GM23248 (cell line): ENCODE data around the gene CSDE1. TPM values are rescaled to one million over a fixed set of nuclear protein-coding genes. Genes with fewer than 3 reads are reported as not detected.

Source experiments
- DNase-seq: peaks from one replicate; pipeline ENCODE4 v3.0.0-alpha.2; 2015
- H2AFZ ChIP-seq: fragments of 200-600 bp; sonication (generic); 2 replicates; pipeline ENCODE4 v1.6.1; 2016; ENCODE audit warnings: antibody characterized with exemption
- H3F3A ChIP-seq: fragments of 200-600 bp; sonication (generic); 2 replicates; pipeline ENCODE4 v1.6.1; 2016; ENCODE audit warnings: mild to moderate bottlenecking, antibody characterized with exemption, mixed run types; ENCODE audit not compliant: insufficient read depth
- H3K27ac ChIP-seq: fragments of 200-600 bp; sonication (generic); 2 replicates; pipeline ENCODE4 v1.5.1; 2016; ENCODE audit warnings: mild to moderate bottlenecking
- H3K27me3 ChIP-seq: fragments of 200-600 bp; sonication (generic); replicated peaks from 2 replicates; pipeline ENCODE4 v1.6.1; 2016; ENCODE audit warnings: mild to moderate bottlenecking; ENCODE audit not compliant: insufficient read depth
- H3K36me3 ChIP-seq: fragments of 200-600 bp; sonication (generic); 2 replicates; pipeline ENCODE4 v1.6.1; 2016; ENCODE audit warnings: low read depth, mild to moderate bottlenecking
- H3K4me1 ChIP-seq: fragments of 200-600 bp; sonication (generic); 2 replicates; pipeline ENCODE4 v1.6.1; 2016; ENCODE audit warnings: mild to moderate bottlenecking; ENCODE audit not compliant: insufficient read depth
- H3K4me2 ChIP-seq: fragments of 200-600 bp; sonication (generic); one replicate; pipeline ENCODE4 v1.6.1; 2016; ENCODE audit warnings: mild to moderate bottlenecking; ENCODE audit not compliant: unreplicated experiment
- H3K4me3 ChIP-seq: fragments of 200-600 bp; sonication (generic); 2 replicates; pipeline ENCODE4 v1.5.1; 2016; ENCODE audit warnings: mild to moderate bottlenecking
- H3K79me2 ChIP-seq: fragments of 200-600 bp; sonication (generic); 2 replicates; pipeline ENCODE4 v1.6.1; 2016; ENCODE audit warnings: mild to moderate bottlenecking; ENCODE audit not compliant: insufficient read depth
- H3K9ac ChIP-seq: fragments of 200-600 bp; sonication (generic); 2 replicates; pipeline ENCODE4 v1.6.1; 2016; ENCODE audit warnings: mild to moderate bottlenecking
- H3K9me2 ChIP-seq: fragments of 200-600 bp; sonication (generic); 2 replicates; pipeline ENCODE4 v1.6.1; 2016; ENCODE audit warnings: mixed run types, mild to moderate bottlenecking, moderate library complexity; ENCODE audit not compliant: insufficient read depth
- H3K9me3 ChIP-seq: fragments of 200-600 bp; sonication (generic); one replicate; pipeline ENCODE4 v1.6.1; 2017; ENCODE audit warnings: low read depth
- H4K20me1 ChIP-seq: fragments of 200-600 bp; sonication (generic); 2 replicates; pipeline ENCODE4 v1.6.0; 2016; ENCODE audit not compliant: insufficient read depth
- EZH2 ChIP-seq: fragments of 200-600 bp; sonication (generic); IDR thresholded peaks from 2 replicates; pipeline ENCODE4 v1.6.1; 2018; ENCODE audit warnings: antibody characterized with exemption, mild to moderate bottlenecking; ENCODE audit not compliant: insufficient read depth, poor library complexity, severe bottlenecking
- EZH2phosphoT487 ChIP-seq: fragments of 200-600 bp; sonication (generic); IDR thresholded peaks from 2 replicates; pipeline ENCODE4 v1.6.1; 2018; ENCODE audit warnings: antibody characterized with exemption, moderate library complexity, mild to moderate bottlenecking, low read depth; ENCODE audit not compliant: insufficient read depth
- WGBS, 2 experiments: methylation state at CpG; one replicate each; pipeline ENCODE4 v1.1.6; 2015 to 2017; ENCODE audit warnings: low lambda C conversion rate in 2 of 2, low coverage in 1 of 2; ENCODE audit errors: missing lambda C conversion rate in 2 of 2; 5-methylcytosine and 5-hydroxymethylcytosine counted together
- in situ Hi-C: fragments of 300-500 bp; cut with MboI; formaldehyde crosslinking; loops from 2 replicates; pipeline ENCODE4 v1.15.0; 2020
- polyA plus RNA-seq: library from polyadenylated mRNA; unstranded; fragments of >200 nt; fragmentation: Nextera tagmentation; extraction: Ambion mirVana; gene quantifications from 2 replicates; pipeline ENCODE4 v1.2.1, GENCODE V29; 2016
- total RNA-seq: library from RNA; depleted of rRNA; stranded (reverse); fragments of >200 nt; shearing (Covaris generic); gene quantifications from 2 replicates; pipeline ENCODE4 v1.2.3, GENCODE V29; 2014

The CSDE1 gene
- total and polyA plus RNA-seq, 2 experiments from 2014 or later, result 297 to 808 TPM

- peaks cover 17% of the 10 kb centered on the region; the same call in 1 of the 2 replicates for H3F3A ChIP-seq
- in situ Hi-C loops, result no loop called here
- H3K9ac ChIP-seq, result no peak overlapping the region
- no peak for DNase-seq
- no peak overlapping the region for H3K4me3 ChIP-seq
- H3K4me1 ChIP-seq, result peaks cover 35% of the 10 kb centered on the region
- no peaks in the 10 kb centered on the region for H3K9me3 ChIP-seq
- 74 to 75% methylated on average over 4 of the region's 4 CpGs for WGBS, 2 experiments
- peaks cover 96% of the 10 kb centered on the region for H3K79me2 ChIP-seq
- no peak overlapping the region for H3K27ac ChIP-seq
- H4K20me1 ChIP-seq, result peaks cover 74% of the 10 kb centered on the region
- no peak overlapping the region for H3K4me2 ChIP-seq
- peaks cover 22% of the 10 kb centered on the region for H3K36me3 ChIP-seq
- TF ChIP-seq EZH2phosphoT487 (no peak), EZH2 (no peak)
- no peaks in the 10 kb centered on the region for H3K27me3 ChIP-seq
- no peak overlapping the region for H2AFZ ChIP-seq
- H3K9me2 ChIP-seq, result no peaks in the 10 kb centered on the region
Measured at GRCh38 chr1:114753143-114753542, 4.6 kb downstream of the CSDE1 start.

GRCh38 chr1:114750780-114751179, 7.0 kb downstream of the CSDE1 start:
- Histone ChIP-seq H3K9ac (no peak overlapping the region), H4K20me1 (peaks cover 69% of the 10 kb centered on the region), H3K4me2 (no peak overlapping the region), H3F3A (peaks cover 17% of the 10 kb centered on the region; the same call in 1 of the 2 replicates), H3K79me2 (peaks cover 100% of the 10 kb centered on the region), H3K4me3 (no peak overlapping the region), H3K27ac (no peak overlapping the region), H3K27me3 (no peaks in the 10 kb centered on the region), H3K4me1 (peaks cover 32% of the 10 kb centered on the region), H3K9me2 (no peaks in the 10 kb centered on the region), H3K36me3 (peaks cover 42% of the 10 kb centered on the region), H3K9me3 (no peaks in the 10 kb centered on the region), H2AFZ (no peak overlapping the region)
- in situ Hi-C loops, result no loop called here
- no peak for TF ChIP-seq EZH2
- TF ChIP-seq EZH2phosphoT487, result no peak
- WGBS, 2 experiments, result 87 to 95% methylated on average over 5 of the region's 5 CpGs
- DNase-seq, result no peak

DNA sequence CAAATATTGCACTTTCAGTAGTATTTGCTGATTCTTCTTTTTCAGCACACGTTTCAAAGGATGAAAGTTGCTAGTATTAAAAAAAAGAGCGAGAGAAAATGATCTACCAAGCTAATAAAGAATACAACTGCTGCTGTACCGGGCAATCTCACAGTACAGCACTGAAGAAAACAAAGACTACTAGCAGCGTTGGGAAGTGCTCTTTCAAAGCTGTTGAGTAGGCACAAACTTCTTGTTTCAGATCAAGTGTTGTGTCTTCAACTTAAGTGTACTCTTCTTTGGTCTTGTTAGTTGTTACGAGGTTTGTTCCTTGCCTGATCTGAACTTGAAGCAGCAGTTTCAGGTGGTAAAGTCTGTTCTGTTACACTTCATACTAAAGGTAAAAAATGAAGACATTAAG, 7.9 kb downstream of the CSDE1 start:
- Histone ChIP-seq H4K20me1 (peaks cover 59% of the 10 kb centered on the region), H3F3A (peaks cover 23% of the 10 kb centered on the region; the same call in 1 of the 2 replicates), H3K9ac (no peak overlapping the region), H3K9me3 (no peaks in the 10 kb centered on the region), H3K4me1 (peaks cover 32% of the 10 kb centered on the region), H3K27ac (no peak overlapping the region), H3K27me3 (no peaks in the 10 kb centered on the region), H3K4me3 (no peak overlapping the region), H3K36me3 (peaks cover 43% of the 10 kb centered on the region), H3K79me2 (peaks cover 100% of the 10 kb centered on the region), H2AFZ (no peak overlapping the region), H3K9me2 (no peaks in the 10 kb centered on the region), H3K4me2 (no peak overlapping the region)
- in situ Hi-C loops, result no loop called here
- 69 to 73% methylated on average over 5 of the region's 5 CpGs for whole genome bisulfite sequencing, 2 experiments
- no peak for TF ChIP-seq EZH2
- no peak for TF ChIP-seq EZH2phosphoT487
- DNase-seq, result no peak

DNA sequence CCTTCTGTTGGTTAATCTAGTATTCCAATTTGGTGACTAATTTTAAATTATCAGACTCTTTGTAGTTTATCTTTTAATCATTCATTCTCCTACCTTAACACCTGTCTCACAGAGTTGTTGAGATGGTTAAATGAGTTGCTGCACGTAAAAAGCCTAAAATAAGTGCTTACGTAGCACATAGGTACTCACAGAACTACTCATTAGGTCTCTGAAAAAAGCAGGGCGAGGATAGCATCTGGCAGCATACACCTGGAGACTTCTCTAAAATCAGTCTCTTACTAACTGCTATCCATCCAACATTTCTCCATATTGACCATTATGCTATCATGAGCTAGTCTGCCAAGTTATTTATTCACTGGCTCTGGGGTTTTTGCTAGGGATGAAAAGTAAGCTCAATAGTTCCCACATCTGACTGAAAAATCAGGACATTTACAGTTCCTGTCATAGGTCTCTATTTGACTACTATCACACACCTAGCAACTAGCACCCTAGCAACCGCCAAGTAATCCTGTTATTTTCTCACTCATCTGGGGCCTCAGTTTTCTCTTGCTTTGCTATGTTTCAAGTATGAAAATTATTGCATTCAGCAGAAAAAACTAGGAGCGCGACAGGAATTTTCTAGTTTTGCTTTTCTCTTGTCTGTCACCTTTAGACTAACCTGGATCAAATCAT, 11.2 kb downstream of the CSDE1 start:
- H3K36me3 ChIP-seq, result peaks cover 48% of the 10 kb centered on the region
- in situ Hi-C loops, result no loop called here
- WGBS, 2 experiments, result 80% methylated on average over 6 of the region's 6 CpGs

More for the DNA sequence above, 11.2 kb downstream of the CSDE1 start:
- no peaks in the 10 kb centered on the region for H3K9me3 ChIP-seq
- H3K9ac ChIP-seq, result no peak overlapping the region
- peaks cover 100% of the 10 kb centered on the region for H3K79me2 ChIP-seq
- H3F3A ChIP-seq, result peaks cover 29% of the 10 kb centered on the region; the same call in 1 of the 2 replicates
- H3K4me3 ChIP-seq, result no peak overlapping the region
- peak overlapping the region; percentile 76 for H3K27ac ChIP-seq
- H3K27me3 ChIP-seq, result no peaks in the 10 kb centered on the region
- H4K20me1 ChIP-seq, result peaks cover 28% of the 10 kb centered on the region
- H3K9me2 ChIP-seq, result no peaks in the 10 kb centered on the region
- DNase-seq, result no peak
- H3K4me1 ChIP-seq, result peaks cover 23% of the 10 kb centered on the region
- TF ChIP-seq EZH2phosphoT487 (no peak), EZH2 (no peak)
- H2AFZ ChIP-seq, result no peak overlapping the region
- no peak overlapping the region for H3K4me2 ChIP-seq
